Testis (tissue), 3 donors: ENCODE data around the gene PTGS1. TPM values are rescaled to one million over a fixed set of nuclear protein-coding genes. Genes with fewer than 3 reads are reported as not detected.

ENCODE experiments used
- DNase-seq: peaks from one replicate; pipeline ENCODE4 v3.0.0-alpha.2; 2019
- H3K27ac ChIP-seq, 2 donors: fragments of 200-600 bp; sonication (generic); one replicate each; pipeline ENCODE4 v1.5.1; 2019
- H3K27me3 ChIP-seq: fragments of 200-600 bp; sonication (generic); one replicate; pipeline ENCODE4 v1.5.1; 2019
- H3K36me3 ChIP-seq: fragments of 200-600 bp; sonication (generic); one replicate; pipeline ENCODE4 v1.5.1; 2017; ENCODE audit warnings: low read depth; ENCODE audit errors: missing control alignments
- H3K4me1 ChIP-seq: fragments of 200-600 bp; sonication (generic); one replicate; pipeline ENCODE4 v1.5.1; 2019
- H3K4me3 ChIP-seq, 2 donors: fragments of 200-600 bp; sonication (generic); one replicate each; pipeline ENCODE4 v1.5.1; 2017 to 2019
- H3K9me3 ChIP-seq: fragments of 200-600 bp; sonication (generic); one replicate; pipeline ENCODE4 v1.5.1; 2017
- POLR2A ChIP-seq: fragments of 450-650 bp; IDR thresholded peaks from one replicate; pipeline ENCODE4 v1.6.1; 2017; ENCODE audit warnings: antibody characterized with exemption, mild to moderate bottlenecking, moderate library complexity
- WGBS, 2 donors: methylation state at CpG; one replicate each; pipeline ENCODE4 v1.1.5; 2018; 5-methylcytosine and 5-hydroxymethylcytosine counted together
- intact Hi-C: fragments of 100-400 bp; cut with DNase I; formaldehyde crosslinking; loops from one replicate; pipeline ENCODE4 v1.15.1; 2023; ENCODE audit warnings: low total_unique reads
- polyA plus RNA-seq: library from polyadenylated mRNA; stranded (reverse); fragments of 350-450 nt; fragmentation: Illumina TruSeq; extraction: RNeasy Lipid Tissue Mini Kit (QIAGEN cat#74804); gene quantifications from one replicate; pipeline ENCODE4 v1.2.3, GENCODE V29; 2014; ENCODE audit warnings: low read depth, low replicate concordance; ENCODE audit not compliant: insufficient read depth
- total RNA-seq, 2 donors: library from RNA; depleted of rRNA; stranded (reverse); fragments of >200 nt; gene quantifications; one replicate each; pipeline ENCODE4 v1.2.3, GENCODE V29; 2016
- TF ChIP-seq, protein P1 (sequence below), 3 experiments: fragments of 450-650 bp in 2 of 3; fragments of 200-600 bp in 1 of 3; sonication (generic) in 1 of 3; IDR thresholded peaks; one replicate each; pipeline ENCODE4 v1.5.1; 2016 to 2019; ENCODE audit warnings: antibody characterized with exemption in 3 of 3, mild to moderate bottlenecking in 2 of 3, moderate library complexity in 1 of 3

The PTGS1 gene
- total and polyA plus RNA-seq, 3 donors from 2014 or later: 0.93 to 10.1 (median 1.1) TPM

DNA sequence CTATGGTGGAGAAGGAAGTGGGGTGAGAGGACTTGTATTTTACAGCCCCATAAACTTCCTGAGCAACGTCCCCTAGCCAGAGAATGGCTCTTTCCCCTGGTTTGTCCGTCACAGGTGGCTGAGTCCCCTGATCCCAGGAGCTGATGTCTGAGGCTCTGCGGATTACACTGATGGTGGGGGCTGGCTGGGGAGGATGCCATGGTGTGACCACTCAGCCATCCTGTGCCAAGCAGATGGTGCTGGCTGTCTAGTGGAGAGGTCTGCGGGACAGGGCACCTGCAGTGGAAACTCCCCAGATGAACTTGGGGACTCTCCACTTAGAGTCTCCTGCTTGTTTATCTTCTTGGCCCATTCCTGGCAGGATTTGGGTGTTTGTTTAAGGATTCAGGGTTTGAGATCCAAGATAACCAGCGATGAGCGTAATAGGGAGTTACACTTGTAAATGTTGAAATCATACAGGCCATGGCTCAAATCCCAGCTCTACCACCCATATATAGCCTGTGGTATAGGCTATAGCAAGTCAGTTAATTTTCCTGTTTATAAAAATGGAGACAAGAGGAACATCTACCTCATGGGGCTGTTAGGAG is 4.7 kb upstream of the PTGS1 start:
- WGBS, 2 donors: 78 to 80% methylated on average over 5 to 6 of the region's 6 CpGs

DNA sequence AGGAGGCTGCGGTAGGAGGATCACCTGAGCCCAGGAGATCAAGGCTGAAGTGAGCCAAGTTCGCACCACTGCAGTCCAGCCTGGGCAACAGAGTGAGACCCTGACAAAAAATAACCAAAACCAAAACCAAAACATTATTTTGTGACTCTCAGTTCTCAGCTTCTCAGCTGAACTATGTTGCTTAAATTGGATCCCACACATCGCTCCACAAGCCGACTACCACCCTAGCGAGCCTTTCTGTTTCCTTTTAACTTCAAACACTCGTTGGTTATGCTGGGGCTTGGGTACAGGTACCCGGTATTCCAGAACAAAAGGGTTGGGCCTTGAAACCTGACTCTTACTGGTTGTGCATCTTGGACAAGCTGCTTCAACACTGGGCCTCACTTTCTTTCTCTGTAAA is 3.8 kb upstream of the PTGS1 start:
- intact Hi-C loops: no loop called here
- H3K27me3 ChIP-seq: no peaks in the 10 kb centered on the region
- 88 to 93% methylated on average over 7 of the region's 7 CpGs for WGBS, 2 donors
- TF ChIP-seq POLR2A: no peak
- TF ChIP-seq, protein P1, sequence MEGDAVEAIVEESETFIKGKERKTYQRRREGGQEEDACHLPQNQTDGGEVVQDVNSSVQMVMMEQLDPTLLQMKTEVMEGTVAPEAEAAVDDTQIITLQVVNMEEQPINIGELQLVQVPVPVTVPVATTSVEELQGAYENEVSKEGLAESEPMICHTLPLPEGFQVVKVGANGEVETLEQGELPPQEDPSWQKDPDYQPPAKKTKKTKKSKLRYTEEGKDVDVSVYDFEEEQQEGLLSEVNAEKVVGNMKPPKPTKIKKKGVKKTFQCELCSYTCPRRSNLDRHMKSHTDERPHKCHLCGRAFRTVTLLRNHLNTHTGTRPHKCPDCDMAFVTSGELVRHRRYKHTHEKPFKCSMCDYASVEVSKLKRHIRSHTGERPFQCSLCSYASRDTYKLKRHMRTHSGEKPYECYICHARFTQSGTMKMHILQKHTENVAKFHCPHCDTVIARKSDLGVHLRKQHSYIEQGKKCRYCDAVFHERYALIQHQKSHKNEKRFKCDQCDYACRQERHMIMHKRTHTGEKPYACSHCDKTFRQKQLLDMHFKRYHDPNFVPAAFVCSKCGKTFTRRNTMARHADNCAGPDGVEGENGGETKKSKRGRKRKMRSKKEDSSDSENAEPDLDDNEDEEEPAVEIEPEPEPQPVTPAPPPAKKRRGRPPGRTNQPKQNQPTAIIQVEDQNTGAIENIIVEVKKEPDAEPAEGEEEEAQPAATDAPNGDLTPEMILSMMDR (IDR thresholded peaks at IDR 0.05): no peak
- H3K9me3 ChIP-seq: no peaks in the 10 kb centered on the region
- no peak overlapping the region for H3K27ac ChIP-seq
- H3K4me1 ChIP-seq: peaks cover 13% of the 10 kb centered on the region
- no peak overlapping the region for H3K4me3 ChIP-seq
- no peak for DNase-seq
- no peaks in the 10 kb centered on the region for H3K36me3 ChIP-seq

More for the DNA sequence above, 4.7 kb upstream of the PTGS1 start:
- no peaks in the 10 kb centered on the region for H3K36me3 ChIP-seq
- DNase-seq: no peak
- intact Hi-C loops: no loop called here
- H3K4me3 ChIP-seq: no peak overlapping the region
- H3K9me3 ChIP-seq: no peaks in the 10 kb centered on the region
- H3K4me1 ChIP-seq: peaks cover 13% of the 10 kb centered on the region
- TF ChIP-seq POLR2A: no peak
- TF ChIP-seq, protein P1 (IDR thresholded peaks at IDR 0.05): no peak
- H3K27me3 ChIP-seq: no peaks in the 10 kb centered on the region
- H3K27ac ChIP-seq: no peak overlapping the region

DNA sequence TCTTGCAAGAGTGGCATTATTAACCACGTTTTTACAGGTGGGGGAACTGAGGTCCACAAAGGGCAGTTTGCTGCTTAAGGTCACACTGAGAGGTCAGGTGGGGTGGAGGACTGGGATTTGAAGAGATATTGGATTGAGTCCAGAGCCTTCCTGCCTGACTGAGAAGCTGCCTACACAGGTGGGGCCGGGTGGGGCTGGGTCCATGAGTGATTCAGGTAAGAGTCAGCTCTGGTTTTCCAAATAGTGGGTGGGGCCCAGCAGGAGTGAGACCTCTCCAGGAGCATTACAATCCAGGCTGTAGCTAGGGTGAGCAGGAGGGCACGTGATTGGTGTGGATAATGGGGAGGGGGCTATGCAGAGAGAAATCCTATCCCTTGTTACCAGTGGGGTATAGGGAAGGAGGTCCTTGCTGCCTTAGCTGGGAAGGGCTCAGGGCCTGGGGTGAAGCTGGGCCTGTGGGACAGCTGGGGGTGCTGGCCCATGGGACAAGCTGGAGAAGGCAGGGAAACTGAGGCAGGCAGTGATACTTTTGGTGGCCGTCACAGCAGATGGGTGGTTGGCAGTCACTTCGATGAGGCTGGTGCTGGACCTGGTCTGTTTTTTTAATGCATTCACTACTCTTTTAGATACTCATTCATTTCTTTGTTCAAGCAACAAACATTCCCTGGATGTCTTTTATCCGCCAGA is 2.9 kb upstream of the PTGS1 start:
- Histone ChIP-seq H3K27ac (no peak overlapping the region), H3K4me3 (no peak overlapping the region), H3K9me3 (no peaks in the 10 kb centered on the region), H3K27me3 (no peaks in the 10 kb centered on the region), H3K4me1 (peaks cover 13% of the 10 kb centered on the region), H3K36me3 (no peaks in the 10 kb centered on the region)
- TF ChIP-seq, protein P1 (IDR thresholded peaks at IDR 0.05): no peak
- TF ChIP-seq POLR2A: no peak
- DNase-seq: no peak
- intact Hi-C loops: no loop called here
- 82 to 89% methylated on average over 6 of the region's 6 CpGs for WGBS, 2 donors

DNA sequence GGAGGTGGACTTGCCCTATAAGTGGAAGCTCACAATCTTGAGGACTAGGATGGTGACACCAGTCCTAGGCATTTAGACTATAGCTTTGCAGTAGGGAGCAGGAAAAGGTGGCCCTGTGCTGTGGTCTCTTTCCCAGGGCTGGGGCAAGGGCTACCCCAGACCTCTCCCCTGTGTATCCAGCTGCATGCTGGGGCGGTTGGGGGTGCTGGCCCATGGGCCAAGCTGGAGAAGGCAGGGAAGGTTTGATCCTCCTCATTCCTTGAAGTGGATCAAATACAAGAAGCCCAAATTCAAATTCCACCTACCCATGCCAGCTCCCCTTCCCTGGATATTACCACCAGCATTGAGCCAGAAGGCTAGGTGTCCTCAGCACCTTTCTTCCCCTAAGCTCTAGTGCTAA is 2.2 kb upstream of the PTGS1 start:
- 93% methylated on average over 1 of the region's 1 CpG; no CpG with 5 or more reads in 1 of the 2 donors for WGBS, 2 donors
- intact Hi-C loops: no loop called here

More for the DNA sequence above, 2.2 kb upstream of the PTGS1 start:
- Histone ChIP-seq H3K36me3 (no peaks in the 10 kb centered on the region), H3K4me3 (no peak overlapping the region), H3K9me3 (no peaks in the 10 kb centered on the region), H3K27me3 (no peaks in the 10 kb centered on the region), H3K27ac (no peak overlapping the region), H3K4me1 (peaks cover 13% of the 10 kb centered on the region)
- DNase-seq: no peak
- no peak for TF ChIP-seq POLR2A
- TF ChIP-seq, protein P1 (IDR thresholded peaks at IDR 0.05): no peak
